ENCODE data around the gene RLBP1.
"Not testable (repeated sequence)": the region's sequence is repeated elsewhere in the genome, so short reads cannot be mapped to it uniquely, and the experiment has no call there.

GRCh38 chr15:89239883-89240810 lies 18.8 kb upstream of the RLBP1 start:
- TF ChIP-seq CTCF, POLR2A (IDR thresholded peaks at IDR 0.05): not testable (repeated sequence)
